ENCODE measurements around the gene CASP7.

- no peak for TF ChIP-seq ELF4 (IDR thresholded peaks at IDR 0.05)
- no peak for TF ChIP-seq SP1 (IDR thresholded peaks at IDR 0.05)
- TF ChIP-seq FOXM1 (IDR thresholded peaks at IDR 0.05; ENCODE audit: borderline replicate concordance) = no peak
- no peak for TF ChIP-seq FOXK2 (IDR thresholded peaks at IDR 0.05)
- no peak for TF ChIP-seq SUZ12 (IDR thresholded peaks at IDR 0.05)
- no peak for TF ChIP-seq CTBP1 (IDR thresholded peaks at IDR 0.05; ENCODE audit: borderline replicate concordance)
- no peak for TF ChIP-seq ARNT (IDR thresholded peaks at IDR 0.05)
These were observed 26.9 kb downstream of the CASP7 start for GRCh38 chr10:113706623-113707022.
